Liver (tissue), 3 donors: ENCODE results near the gene PRR22.

ENCODE experiments used
- CTCF ChIP-seq: fragments of 150-350 bp; IDR thresholded peaks from 2 replicates; pipeline ENCODE4 v1.5.1; 2017; ENCODE audit warnings: improper control_type of control experiment, low read depth, low read length; ENCODE audit not compliant: missing input control
- HNF4A ChIP-seq, 2 donors: conservative IDR thresholded peaks; 2 replicates each; pipeline ENCODE4 v1.6.1; 2016; ENCODE audit warnings: antibody characterized with exemption in 2 of 2, mild to moderate bottlenecking in 2 of 2
- JUND ChIP-seq, 2 donors: IDR thresholded peaks; 2 replicates each; pipeline ENCODE4 v1.6.1; 2016; ENCODE audit warnings: antibody characterized with exemption in 2 of 2
- RAD21 ChIP-seq, 2 donors: IDR thresholded peaks; 2 replicates each; pipeline ENCODE4 v1.6.1; 2016; ENCODE audit warnings: antibody characterized with exemption in 2 of 2, mild to moderate bottlenecking in 2 of 2
- RXRA ChIP-seq, 2 donors: IDR thresholded peaks; 2 replicates each; pipeline ENCODE4 v1.6.1; 2017 to 2018; ENCODE audit warnings: antibody characterized with exemption in 2 of 2, mild to moderate bottlenecking in 1 of 2
- SP1 ChIP-seq: IDR thresholded peaks from 2 replicates; pipeline ENCODE4 v1.6.1; 2018; ENCODE audit warnings: antibody characterized with exemption, mild to moderate bottlenecking
- YY1 ChIP-seq: IDR thresholded peaks from 2 replicates; pipeline ENCODE4 v1.6.1; 2016; ENCODE audit warnings: antibody characterized with exemption, mild to moderate bottlenecking
- TF ChIP-seq, protein P1 (sequence below): IDR thresholded peaks from 2 replicates; pipeline ENCODE4 v1.6.1; 2016; ENCODE audit warnings: antibody characterized with exemption
- TF ChIP-seq, protein P2 (sequence below): IDR thresholded peaks from 2 replicates; pipeline ENCODE4 v1.6.1; 2016; ENCODE audit warnings: antibody characterized with exemption
- donor health status: healthy.
- donor health status: healthy.

- TF ChIP-seq CTCF (no peak), YY1 (no peak), RAD21 (IDR thresholded peaks at IDR 0.05) (no peak), JUND (IDR thresholded peaks at IDR 0.05) (no peak), SP1 (no peak), HNF4A (conservative IDR thresholded peaks at IDR 0.05) (no peak), RXRA (IDR thresholded peaks at IDR 0.05) (no peak)
- TF ChIP-seq, protein P1, sequence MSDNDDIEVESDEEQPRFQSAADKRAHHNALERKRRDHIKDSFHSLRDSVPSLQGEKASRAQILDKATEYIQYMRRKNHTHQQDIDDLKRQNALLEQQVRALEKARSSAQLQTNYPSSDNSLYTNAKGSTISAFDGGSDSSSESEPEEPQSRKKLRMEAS = no peak
- TF ChIP-seq, protein P2, sequence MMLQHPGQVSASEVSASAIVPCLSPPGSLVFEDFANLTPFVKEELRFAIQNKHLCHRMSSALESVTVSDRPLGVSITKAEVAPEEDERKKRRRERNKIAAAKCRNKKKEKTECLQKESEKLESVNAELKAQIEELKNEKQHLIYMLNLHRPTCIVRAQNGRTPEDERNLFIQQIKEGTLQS = no peak
Measured at GRCh38 chr19:5778402-5778801, 6.1 kb downstream of the PRR22 start.
